H9 (cell line): ENCODE data around the gene MCM3AP. TPM values are rescaled to one million over a fixed set of nuclear protein-coding genes. Genes with fewer than 3 reads are reported as not detected.

Experiments used
- DNase-seq: peaks from one replicate; pipeline ENCODE4 v3.0.0-alpha.2; 2017
- H2AFZ ChIP-seq: one replicate; pipeline ENCODE4 v1.6.1; 2013; ENCODE audit warnings: mild to moderate bottlenecking, low read length, control low read depth, moderate library complexity
- H2AK5ac ChIP-seq: 2 replicates; pipeline ENCODE4 v1.6.1; 2013; ENCODE audit warnings: low read length, control low read depth, mixed read lengths; ENCODE audit not compliant: insufficient read length
- H2BK120ac ChIP-seq: one replicate; pipeline ENCODE4 v1.6.1; 2013; ENCODE audit warnings: low read depth, mild to moderate bottlenecking, low read length, control low read depth, inconsistent platforms; ENCODE audit not compliant: poor library complexity, severe bottlenecking
- H2BK12ac ChIP-seq: 2 replicates; pipeline ENCODE4 v1.6.1; 2013; ENCODE audit warnings: low read length, control low read depth, mixed read lengths, low read depth; ENCODE audit not compliant: insufficient read length
- H2BK15ac ChIP-seq: 2 replicates; pipeline ENCODE4 v1.6.1; 2013; ENCODE audit warnings: low read depth, low read length, control low read depth
- H2BK20ac ChIP-seq: one replicate; pipeline ENCODE4 v1.6.1; 2013; ENCODE audit warnings: low read depth, mild to moderate bottlenecking, low read length, control low read depth, inconsistent platforms; ENCODE audit not compliant: poor library complexity, severe bottlenecking
- H2BK5ac ChIP-seq: 2 replicates; pipeline ENCODE4 v1.6.1; 2013; ENCODE audit warnings: low read length, control low read depth, mixed read lengths; ENCODE audit not compliant: insufficient read length
- H3K14ac ChIP-seq: 2 replicates; pipeline ENCODE4 v1.6.1; 2013; ENCODE audit warnings: low read length, control low read depth; ENCODE audit not compliant: insufficient read depth
- H3K18ac ChIP-seq: 2 replicates; pipeline ENCODE4 v1.6.1; 2013; ENCODE audit warnings: low read depth, mild to moderate bottlenecking, mixed read lengths, low read length, control low read depth; ENCODE audit not compliant: insufficient read length
- H3K23ac ChIP-seq: 2 replicates; pipeline ENCODE4 v1.6.1; 2013; ENCODE audit warnings: low read length, control low read depth, mixed read lengths, low read depth; ENCODE audit not compliant: insufficient read length
- H3K23me2 ChIP-seq: 2 replicates; pipeline ENCODE4 v1.6.1; 2013; ENCODE audit warnings: low read depth, mild to moderate bottlenecking, mixed read lengths, low read length, control low read depth; ENCODE audit not compliant: insufficient read length, poor library complexity, severe bottlenecking
- H3K27ac ChIP-seq: 2 replicates; pipeline ENCODE4 v1.5.1; 2013; ENCODE audit warnings: low read length, control low read depth, mixed read lengths, low read depth; ENCODE audit not compliant: insufficient read length
- H3K27me3 ChIP-seq: 2 replicates; pipeline ENCODE4 v1.6.1; 2013; ENCODE audit warnings: low read length, control low read depth, inconsistent platforms; ENCODE audit not compliant: insufficient read depth
- H3K4ac ChIP-seq: 2 replicates; pipeline ENCODE4 v1.6.1; 2013; ENCODE audit warnings: low read depth, mild to moderate bottlenecking, control low read depth, inconsistent platforms, low read length, moderate library complexity
- H3K4me1 ChIP-seq: 2 replicates; pipeline ENCODE4 v1.6.1; 2013; ENCODE audit warnings: low read length, control low read depth, inconsistent platforms; ENCODE audit not compliant: insufficient read depth
- H3K4me2 ChIP-seq: 2 replicates; pipeline ENCODE4 v1.6.1; 2013; ENCODE audit warnings: low read length, control low read depth, mixed read lengths; ENCODE audit not compliant: insufficient read length, insufficient read depth
- H3K56ac ChIP-seq: 2 replicates; pipeline ENCODE4 v1.6.1; 2013; ENCODE audit warnings: low read depth, mild to moderate bottlenecking, mixed read lengths, low read length, control low read depth; ENCODE audit not compliant: insufficient read length
- H3K79me1 ChIP-seq: 2 replicates; pipeline ENCODE4 v1.6.1; 2013; ENCODE audit warnings: low read depth, mild to moderate bottlenecking, moderate library complexity, low read length, control low read depth, inconsistent platforms; ENCODE audit not compliant: insufficient read depth, poor library complexity, severe bottlenecking
- H3K79me2 ChIP-seq: 2 replicates; pipeline ENCODE4 v1.6.1; 2013; ENCODE audit warnings: low read length, control low read depth, inconsistent platforms; ENCODE audit not compliant: insufficient read depth
- H3K9ac ChIP-seq: 2 replicates; pipeline ENCODE4 v1.6.1; 2013; ENCODE audit warnings: low read length, control low read depth, mixed read lengths; ENCODE audit not compliant: insufficient read length; ENCODE audit errors: extremely low read depth
- H3K9me3 ChIP-seq: one replicate; pipeline ENCODE4 v1.6.1; 2013; ENCODE audit warnings: low read depth, low read length, inconsistent platforms; ENCODE audit not compliant: control insufficient read depth
- H3T11ph ChIP-seq: one replicate; pipeline ENCODE4 v1.6.1; 2013; ENCODE audit warnings: mild to moderate bottlenecking, low read length, control low read depth, inconsistent platforms
- H4K20me1 ChIP-seq: one replicate; pipeline ENCODE4 v1.6.1; 2013; ENCODE audit not compliant: control insufficient read depth, insufficient read length, insufficient read depth
- H4K5ac ChIP-seq: 2 replicates; pipeline ENCODE4 v1.6.1; 2013; ENCODE audit warnings: low read depth, mild to moderate bottlenecking, mixed read lengths, low read length, control low read depth; ENCODE audit not compliant: insufficient read length
- H4K8ac ChIP-seq: replicated peaks from 2 replicates; pipeline ENCODE4 v1.6.1; 2013; ENCODE audit warnings: low read length, control low read depth, mixed read lengths, low read depth; ENCODE audit not compliant: insufficient read length
- H4K91ac ChIP-seq: 2 replicates; pipeline ENCODE4 v1.6.1; 2013; ENCODE audit warnings: low read depth, mild to moderate bottlenecking, moderate library complexity, mixed read lengths, low read length, control low read depth; ENCODE audit not compliant: insufficient read length
- H3K27ac Mint-ChIP-seq, 3 experiments: 2 replicates in 2 of 3; 3 replicates in 1 of 3; pipeline ENCODE4 v1.8.0; 2020 to 2021; ENCODE audit warnings: mixed read lengths in 3 of 3, mild to moderate bottlenecking in 1 of 3, moderate library complexity in 1 of 3
- H3K27me3 Mint-ChIP-seq: 2 replicates; pipeline ENCODE4 v1.8.0; 2021; ENCODE audit warnings: low read depth, mild to moderate bottlenecking, moderate library complexity, mixed read lengths
- H3K36me3 Mint-ChIP-seq, 3 experiments: 2 replicates in 2 of 3; 3 replicates in 1 of 3; pipeline ENCODE4 v1.8.0; 2020 to 2021; ENCODE audit warnings: low read depth in 3 of 3, mixed read lengths in 3 of 3; ENCODE audit not compliant: insufficient read depth in 1 of 3
- H3K4me1 Mint-ChIP-seq, 2 experiments: 2 replicates each; pipeline ENCODE4 v1.8.0; 2020; ENCODE audit warnings: mixed read lengths in 2 of 2
- H3K4me3 Mint-ChIP-seq, 2 experiments: 2 replicates in 1 of 2; 3 replicates in 1 of 2; pipeline ENCODE4 v1.8.0; 2020 to 2021; ENCODE audit warnings: mild to moderate bottlenecking in 2 of 2, mixed read lengths in 2 of 2, moderate library complexity in 1 of 2
- H3K9me3 Mint-ChIP-seq, 2 experiments: 2 replicates in 1 of 2; 3 replicates in 1 of 2; pipeline ENCODE4 v1.8.0; 2020; ENCODE audit warnings: mild to moderate bottlenecking in 2 of 2, mixed read lengths in 2 of 2, moderate library complexity in 1 of 2
- CTCF ChIP-seq: fragments of 200-600 bp; sonication (generic); conservative IDR thresholded peaks from 3 replicates; pipeline ENCODE4 v1.8.0; 2021; ENCODE audit warnings: antibody characterized with exemption, mild to moderate bottlenecking
- WGBS: extraction: QIAGEN DNeasy Blood & Tissue Kit; methylation state at CpG from one replicate; pipeline ENCODE4 v1.1.7; 2013; ENCODE audit warnings: missing lambda C conversion rate, low lambda C conversion rate, mixed read lengths; ENCODE audit not compliant: insufficient read length; ENCODE audit errors: extremely low coverage; 5-methylcytosine and 5-hydroxymethylcytosine counted together
- total RNA-seq: library from RNA; stranded (reverse); gene quantifications from 2 replicates; pipeline ENCODE4 v1.2.1, GENCODE V29; 2021

Gene MCM3AP
- total RNA-seq, 1 experiment from 2014 or later = 124 TPM

DNA sequence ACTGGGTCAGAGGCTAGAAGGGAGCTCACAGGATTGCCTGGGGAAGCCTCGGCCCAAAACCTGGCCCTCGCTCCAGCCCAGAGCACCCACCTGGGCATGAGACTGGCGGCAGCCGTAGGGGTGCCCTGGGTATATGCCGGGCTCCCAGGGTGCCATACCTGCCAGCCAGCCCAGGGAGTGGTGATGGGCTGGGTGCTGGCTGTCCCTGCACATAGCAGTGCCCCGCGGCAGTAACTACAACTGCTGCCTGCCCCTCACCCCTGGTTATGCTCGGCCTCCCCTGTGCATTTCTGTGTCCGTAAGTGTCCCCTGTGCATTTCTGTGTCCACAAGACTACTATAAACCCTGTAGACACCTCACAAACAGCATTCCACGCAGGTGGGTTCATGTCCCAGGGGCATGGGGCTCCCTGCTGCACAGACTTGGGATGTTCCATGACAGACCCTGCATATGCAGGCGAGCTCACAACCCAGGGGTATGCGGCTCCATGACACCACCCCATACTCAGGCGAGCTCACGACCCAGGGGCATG, 95.4 kb downstream of the MCM3AP start:
- Histone ChIP-seq H3T11ph (no peak overlapping the region), H3K56ac (no peak overlapping the region), H3K4ac (no peak overlapping the region), H2BK12ac (no peak overlapping the region), H4K5ac (no peak overlapping the region), H2BK120ac (no peak overlapping the region), H2BK20ac (no peak overlapping the region), H3K27ac (no peak overlapping the region), H3K18ac (no peak overlapping the region), H3K23ac (no peak overlapping the region), H2BK5ac (no peak overlapping the region), H3K23me2 (no peaks in the 10 kb centered on the region), H3K4me1 (peaks cover 4% of the 10 kb centered on the region; the same call in 1 of the 2 replicates), H3K79me1 (no peaks in the 10 kb centered on the region), H2BK15ac (no peak overlapping the region), H3K4me2 (no peak overlapping the region), H2AFZ (no peak overlapping the region), H4K91ac (no peak overlapping the region), H4K8ac (no peak overlapping the region), H2AK5ac (no peak overlapping the region), H3K27me3 (no peaks in the 10 kb centered on the region), H4K20me1 (no peaks in the 10 kb centered on the region), H3K79me2 (no peaks in the 10 kb centered on the region), H3K14ac (no peak overlapping the region), H3K9ac (no peak overlapping the region), H3K9me3 (no peaks in the 10 kb centered on the region)
- no CpG with 5 or more reads among the region's 14 CpGs for WGBS
- Mint-ChIP-seq H3K4me1 (peaks cover 20 to 29% of the 10 kb centered on the region in 2 experiments), H3K36me3 (peaks cover 28 to 42% (median 38%) of the 10 kb centered on the region in 3 experiments; a peak in 6 of 7 replicates), H3K27me3 (no peaks in the 10 kb centered on the region), H3K4me3 (no peak overlapping the region), H3K9me3 (no peaks in the 10 kb centered on the region), H3K27ac (no peak overlapping the region)
- DNase-seq = no peak
- TF ChIP-seq CTCF = no peak
